ENCODE measurements around the gene GPR6.

GPR6 gene, protein sequence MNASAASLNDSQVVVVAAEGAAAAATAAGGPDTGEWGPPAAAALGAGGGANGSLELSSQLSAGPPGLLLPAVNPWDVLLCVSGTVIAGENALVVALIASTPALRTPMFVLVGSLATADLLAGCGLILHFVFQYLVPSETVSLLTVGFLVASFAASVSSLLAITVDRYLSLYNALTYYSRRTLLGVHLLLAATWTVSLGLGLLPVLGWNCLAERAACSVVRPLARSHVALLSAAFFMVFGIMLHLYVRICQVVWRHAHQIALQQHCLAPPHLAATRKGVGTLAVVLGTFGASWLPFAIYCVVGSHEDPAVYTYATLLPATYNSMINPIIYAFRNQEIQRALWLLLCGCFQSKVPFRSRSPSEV

DNA sequence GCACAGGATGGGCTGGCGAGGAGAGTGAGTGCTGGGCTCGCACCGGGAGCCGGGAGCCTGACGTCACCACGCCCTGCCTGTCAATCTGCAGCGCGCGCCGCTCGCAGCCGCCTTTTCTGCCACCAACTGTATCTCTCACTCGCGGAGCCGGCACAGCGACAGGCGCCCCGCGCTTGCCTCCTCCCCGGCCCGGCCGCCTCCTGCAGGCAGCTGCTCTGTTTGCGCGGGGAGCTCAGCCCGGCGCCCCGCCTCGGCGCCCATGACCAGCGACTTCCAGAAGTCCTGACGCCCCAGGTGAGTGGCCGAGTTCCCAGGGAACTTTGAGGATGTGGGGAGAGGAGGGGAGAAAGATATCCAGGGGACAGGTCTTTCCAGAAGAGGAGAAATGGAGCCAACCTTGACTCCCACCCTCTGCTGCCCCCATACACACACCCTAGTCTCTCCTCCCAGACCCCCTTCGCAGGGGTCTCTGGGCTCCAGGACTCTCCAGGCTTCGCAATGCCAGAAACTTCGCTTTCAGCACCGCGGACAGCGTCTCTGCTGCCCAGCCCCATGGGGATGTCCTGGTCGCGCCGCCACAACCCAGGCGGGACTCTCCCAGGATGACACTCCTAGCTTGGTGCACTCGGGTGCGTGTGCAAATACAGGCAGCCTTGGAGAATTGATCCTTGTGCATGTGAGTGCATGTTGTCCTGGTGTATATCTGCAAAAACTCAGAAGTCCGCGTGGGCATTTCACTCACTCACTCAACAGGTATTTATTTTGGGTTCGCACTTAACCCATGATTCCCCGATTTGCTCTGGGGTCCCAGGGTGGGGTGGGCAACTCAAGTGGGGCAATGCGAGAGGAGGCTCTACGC, at the start of gene GPR6:
TSS of gene GPR6 (plus strand) at position 138 of the 859 bp plus-strand sequence. CDS start 802 bp downstream, outside the sequence.
- no peak within 1 kb of the TSS for H3K4me3 ChIP-seq (ENCODE audit: low read depth in 1 of 2, low read length in 1 of 2)
- H3K27ac ChIP-seq, result no peak within 1 kb of the TSS
- TF ChIP-seq, protein P1, sequence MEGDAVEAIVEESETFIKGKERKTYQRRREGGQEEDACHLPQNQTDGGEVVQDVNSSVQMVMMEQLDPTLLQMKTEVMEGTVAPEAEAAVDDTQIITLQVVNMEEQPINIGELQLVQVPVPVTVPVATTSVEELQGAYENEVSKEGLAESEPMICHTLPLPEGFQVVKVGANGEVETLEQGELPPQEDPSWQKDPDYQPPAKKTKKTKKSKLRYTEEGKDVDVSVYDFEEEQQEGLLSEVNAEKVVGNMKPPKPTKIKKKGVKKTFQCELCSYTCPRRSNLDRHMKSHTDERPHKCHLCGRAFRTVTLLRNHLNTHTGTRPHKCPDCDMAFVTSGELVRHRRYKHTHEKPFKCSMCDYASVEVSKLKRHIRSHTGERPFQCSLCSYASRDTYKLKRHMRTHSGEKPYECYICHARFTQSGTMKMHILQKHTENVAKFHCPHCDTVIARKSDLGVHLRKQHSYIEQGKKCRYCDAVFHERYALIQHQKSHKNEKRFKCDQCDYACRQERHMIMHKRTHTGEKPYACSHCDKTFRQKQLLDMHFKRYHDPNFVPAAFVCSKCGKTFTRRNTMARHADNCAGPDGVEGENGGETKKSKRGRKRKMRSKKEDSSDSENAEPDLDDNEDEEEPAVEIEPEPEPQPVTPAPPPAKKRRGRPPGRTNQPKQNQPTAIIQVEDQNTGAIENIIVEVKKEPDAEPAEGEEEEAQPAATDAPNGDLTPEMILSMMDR (IDR thresholded peaks at IDR 0.05), result no peak
- H3K4me1 ChIP-seq (ENCODE audit: control insufficient read depth in 1 of 2, insufficient read depth in 1 of 2, low read depth in 1 of 2, low read length in 1 of 2), result no peaks in the 10 kb centered on the region
- no peaks in the 10 kb centered on the region for H3K9me3 ChIP-seq
- H3K36me3 ChIP-seq, result no peaks in the 10 kb centered on the region
- peaks cover 98% of the 10 kb centered on the region for H3K27me3 ChIP-seq

DNA sequence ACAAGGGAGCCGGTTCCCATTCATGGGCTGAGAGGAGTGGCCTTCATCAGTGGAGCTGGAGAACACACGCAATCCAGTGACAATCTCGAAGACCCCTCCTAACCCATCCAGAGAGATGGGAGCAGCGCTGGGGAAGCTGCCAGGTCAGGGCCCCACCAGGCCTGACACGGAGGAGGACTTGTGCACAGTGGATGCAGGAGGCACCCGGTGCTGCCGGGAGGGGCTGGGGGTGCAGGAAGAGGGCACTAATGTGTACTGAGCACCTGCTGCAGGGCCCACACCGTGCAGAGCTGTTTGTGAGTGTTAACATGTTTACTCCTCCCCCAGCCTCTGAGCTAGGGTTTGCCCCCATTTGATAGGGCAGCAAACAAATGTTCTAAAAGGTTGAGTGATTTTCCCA, 43.8 kb upstream of the GPR6 start:
- TF ChIP-seq, protein P1 (IDR thresholded peaks at IDR 0.05), result no peak
- no peaks in the 10 kb centered on the region for H3K9me3 ChIP-seq
- no peaks in the 10 kb centered on the region for H3K27me3 ChIP-seq
- no peak overlapping the region for H3K27ac ChIP-seq
- no peak overlapping the region for H3K4me3 ChIP-seq (ENCODE audit: low read depth in 1 of 2, low read length in 1 of 2)
- no peaks in the 10 kb centered on the region for H3K36me3 ChIP-seq
- H3K4me1 ChIP-seq (ENCODE audit: control insufficient read depth in 1 of 2, insufficient read depth in 1 of 2, low read depth in 1 of 2, low read length in 1 of 2), result no peaks in the 10 kb centered on the region

DNA sequence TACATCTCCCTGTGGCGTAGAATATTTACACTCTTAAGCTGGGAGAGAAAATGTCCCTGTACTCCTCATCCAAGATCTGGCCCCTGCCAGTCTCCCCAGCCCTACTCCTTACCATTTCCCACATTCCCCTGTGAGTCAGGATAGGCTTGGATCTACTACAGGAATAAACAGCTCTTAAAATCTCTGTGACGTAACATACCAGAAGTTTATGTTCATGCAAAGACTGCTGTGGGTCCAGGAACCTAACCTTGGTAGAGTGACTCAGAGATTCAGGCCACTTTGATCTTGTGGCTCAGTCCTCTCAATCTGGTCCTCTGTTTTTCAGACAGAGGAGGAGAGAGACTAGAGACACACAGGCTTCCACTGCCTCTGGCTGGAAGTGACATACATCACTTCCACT, 38.5 kb upstream of the GPR6 start:
- H3K9me3 ChIP-seq, result no peaks in the 10 kb centered on the region
- no peaks in the 10 kb centered on the region for H3K36me3 ChIP-seq
- H3K27me3 ChIP-seq, result peaks cover 16% of the 10 kb centered on the region
- TF ChIP-seq, protein P1 (IDR thresholded peaks at IDR 0.05), result no peak
- no peaks in the 10 kb centered on the region for H3K4me1 ChIP-seq (ENCODE audit: control insufficient read depth in 1 of 2, insufficient read depth in 1 of 2, low read depth in 1 of 2, low read length in 1 of 2)
- H3K27ac ChIP-seq, result no peak overlapping the region
- H3K4me3 ChIP-seq (ENCODE audit: low read depth in 1 of 2, low read length in 1 of 2), result no peak overlapping the region

DNA sequence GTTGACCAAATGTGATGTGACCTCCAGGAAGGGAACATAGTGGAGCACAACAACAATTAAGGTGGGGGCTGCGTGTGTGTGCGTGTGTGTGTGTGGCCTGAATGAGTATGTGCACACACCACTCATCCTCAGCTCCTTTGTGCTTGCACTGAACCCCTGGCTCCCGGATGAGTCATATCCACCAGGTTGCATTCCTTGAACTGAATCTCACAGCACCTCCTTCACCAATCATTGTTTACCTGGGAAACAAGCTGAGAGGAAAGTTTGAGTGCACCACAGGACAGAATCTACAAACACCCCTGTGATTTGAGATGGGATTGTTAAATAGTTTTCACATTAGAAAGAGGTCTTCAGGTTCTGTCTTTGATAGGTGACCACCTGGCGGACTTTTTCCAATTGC, 33.7 kb upstream of the GPR6 start:
- Histone ChIP-seq H3K4me3 (ENCODE audit: low read depth in 1 of 2, low read length in 1 of 2) (no peak overlapping the region), H3K27me3 (peaks cover 20% of the 10 kb centered on the region), H3K4me1 (ENCODE audit: control insufficient read depth in 1 of 2, insufficient read depth in 1 of 2, low read depth in 1 of 2, low read length in 1 of 2) (no peaks in the 10 kb centered on the region), H3K9me3 (no peaks in the 10 kb centered on the region), H3K27ac (no peak overlapping the region), H3K36me3 (no peaks in the 10 kb centered on the region)
- TF ChIP-seq, protein P1 (IDR thresholded peaks at IDR 0.05), result no peak

DNA sequence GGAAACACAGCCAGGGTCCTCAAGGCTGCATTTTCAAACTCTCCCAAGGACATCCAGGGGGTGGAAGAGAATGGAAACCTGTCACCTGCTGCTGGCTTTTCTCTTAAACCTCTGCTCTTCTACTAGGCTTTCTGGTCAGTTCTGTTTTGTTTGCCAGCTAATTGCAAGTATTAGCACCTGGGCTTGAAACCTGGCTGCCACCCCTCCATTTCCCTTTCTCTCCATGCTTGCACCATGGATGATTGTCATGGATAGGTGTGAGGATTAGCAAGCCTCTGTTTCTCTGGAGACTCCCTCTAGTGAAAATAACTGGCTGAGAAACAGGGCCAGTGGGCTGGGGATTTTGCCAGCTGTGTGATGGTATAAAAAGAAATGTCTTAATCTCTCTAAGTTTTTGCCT, 33.0 kb upstream of the GPR6 start:
- no peak overlapping the region for H3K27ac ChIP-seq
- H3K4me1 ChIP-seq (ENCODE audit: control insufficient read depth in 1 of 2, insufficient read depth in 1 of 2, low read depth in 1 of 2, low read length in 1 of 2), result no peaks in the 10 kb centered on the region
- TF ChIP-seq, protein P1 (IDR thresholded peaks at IDR 0.05), result no peak
- H3K27me3 ChIP-seq, result peaks cover 20% of the 10 kb centered on the region
- H3K36me3 ChIP-seq, result no peaks in the 10 kb centered on the region
- H3K4me3 ChIP-seq (ENCODE audit: low read depth in 1 of 2, low read length in 1 of 2), result no peak overlapping the region
- H3K9me3 ChIP-seq, result no peaks in the 10 kb centered on the region

Measured in neutrophil (primary cell).